Stomach (tissue), 4 donors: Measurements from ENCODE around the gene RPS2.

Source experiments
- CTCF ChIP-seq, 7 experiments: fragments of 450-650 bp in 4 of 7; fragments of 200-600 bp in 3 of 7; sonication (generic) in 3 of 7; IDR thresholded peaks; one replicate each; pipeline ENCODE4 v1.5.1; 2016 to 2019; ENCODE audit warnings: antibody characterized with exemption in 7 of 7, control low read depth in 2 of 7, mild to moderate bottlenecking in 1 of 7
- POLR2A ChIP-seq, 4 donors: fragments of 450-650 bp; IDR thresholded peaks; one replicate each; pipeline ENCODE4 v1.6.1; 2016; ENCODE audit warnings: antibody characterized with exemption in 4 of 4, control low read depth in 2 of 4, mild to moderate bottlenecking in 1 of 4, moderate library complexity in 1 of 4

GRCh38 chr16:1926271-1926670, 38.4 kb downstream of the RPS2 start:
- TF ChIP-seq CTCF (IDR thresholded peaks at IDR 0.05) (no peak), POLR2A (IDR thresholded peaks at IDR 0.05) (no peak)
